Fibroblast of upper back skin (primary cell): Measurements from ENCODE around the gene CNEP1R1.

ENCODE experiments used
- DNase-seq: peaks from one replicate; pipeline ENCODE4 v3.0.0-alpha.2; 2013

The CNEP1R1 gene, protein sequence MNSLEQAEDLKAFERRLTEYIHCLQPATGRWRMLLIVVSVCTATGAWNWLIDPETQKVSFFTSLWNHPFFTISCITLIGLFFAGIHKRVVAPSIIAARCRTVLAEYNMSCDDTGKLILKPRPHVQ

DNA sequence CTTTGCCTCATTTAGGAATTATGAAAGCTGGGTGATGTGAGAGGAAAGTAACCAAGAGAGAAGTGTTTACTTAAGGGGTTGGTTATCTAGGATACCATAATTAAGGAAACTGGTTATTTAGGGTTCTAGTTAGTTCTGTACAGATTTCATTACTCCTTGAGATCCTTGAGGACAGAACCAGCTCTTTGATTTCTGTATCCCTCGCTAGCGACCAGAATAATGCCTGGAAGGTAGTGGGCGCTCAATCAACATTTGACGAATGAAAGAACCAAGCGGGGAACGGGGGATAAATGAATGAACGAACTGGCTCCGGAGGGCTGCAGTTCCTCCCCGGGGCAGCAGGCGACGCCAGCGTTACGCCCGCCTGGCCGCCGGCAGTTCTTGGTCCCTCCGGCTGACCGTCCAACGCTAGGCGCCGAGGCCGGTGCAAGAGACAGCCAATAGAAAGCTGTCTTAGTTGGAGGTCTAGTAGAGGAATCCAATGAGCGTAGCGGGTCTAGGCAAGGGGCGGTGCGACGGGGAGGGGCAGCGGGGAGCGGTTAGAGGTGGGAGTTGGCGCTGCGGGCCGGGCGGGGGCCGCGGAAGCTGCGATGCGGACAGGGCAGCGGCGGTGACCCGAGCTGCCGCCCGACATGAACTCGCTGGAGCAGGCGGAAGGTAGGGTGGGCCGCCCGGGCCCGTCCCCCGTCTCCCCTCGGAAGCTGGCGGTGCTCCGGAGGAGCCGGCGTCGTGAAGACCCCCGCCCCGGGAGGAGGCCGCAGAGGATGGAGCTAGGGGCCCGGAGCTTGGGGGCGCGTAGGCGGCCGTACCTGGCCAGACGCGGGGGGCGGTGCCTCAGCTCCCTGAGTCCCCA is at the start of gene CNEP1R1:
Gene CNEP1R1 (plus strand): TSS at position 542 of the 853 bp plus-strand sequence. CDS start 91 bp downstream, at position 633.
- DNase-seq: peak; percentile 97

DNA sequence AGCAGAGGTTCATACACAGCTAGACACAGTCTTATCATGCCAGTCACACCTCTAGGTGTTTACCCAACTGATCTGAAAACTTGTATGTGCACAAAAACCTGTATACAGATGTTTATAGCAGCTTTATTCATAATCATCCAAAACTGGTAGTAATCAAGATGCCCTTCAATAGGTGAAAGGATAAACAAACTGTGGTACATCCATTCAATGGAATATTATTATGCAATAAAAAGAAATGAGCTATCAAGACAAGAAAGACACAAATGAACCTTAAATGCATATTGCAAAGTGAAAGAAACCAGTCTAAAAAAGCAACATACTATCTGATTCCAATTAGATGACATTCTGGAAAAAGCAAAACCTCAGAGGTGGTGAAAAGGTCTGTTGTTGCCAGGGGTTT is 47.6 kb upstream of the CNEP1R1 start:
- no peak for DNase-seq

DNA sequence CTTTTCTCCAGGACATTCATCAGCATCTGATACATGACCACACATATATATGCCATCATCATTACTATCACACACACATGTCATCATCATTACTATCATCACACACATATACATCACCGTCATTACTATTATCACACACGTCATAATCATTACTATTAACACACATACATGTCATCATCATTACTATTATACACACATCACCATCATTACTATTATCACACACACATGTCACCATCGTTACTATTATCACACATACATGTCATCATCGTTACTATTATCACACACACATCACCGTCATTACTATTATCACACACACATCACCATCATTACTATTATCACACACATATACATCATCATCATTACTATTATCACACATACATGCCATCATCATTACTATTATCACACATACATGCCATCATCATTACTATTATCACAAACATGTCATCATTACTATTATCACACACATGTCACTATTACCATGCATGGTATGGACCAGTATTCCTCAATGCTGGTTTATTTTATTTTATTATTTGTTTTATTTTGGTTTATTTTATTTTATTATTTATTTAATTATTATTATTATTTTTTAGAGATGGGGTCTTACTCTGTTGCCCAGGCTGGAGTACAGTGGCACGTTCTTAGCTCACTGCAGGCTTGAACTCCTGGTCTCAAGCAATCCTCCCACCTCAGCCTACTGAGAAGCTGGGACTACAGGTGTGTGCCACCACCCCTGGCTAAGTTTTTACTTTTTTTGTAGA is 46.3 kb upstream of the CNEP1R1 start:
- DNase-seq: no peak

DNA sequence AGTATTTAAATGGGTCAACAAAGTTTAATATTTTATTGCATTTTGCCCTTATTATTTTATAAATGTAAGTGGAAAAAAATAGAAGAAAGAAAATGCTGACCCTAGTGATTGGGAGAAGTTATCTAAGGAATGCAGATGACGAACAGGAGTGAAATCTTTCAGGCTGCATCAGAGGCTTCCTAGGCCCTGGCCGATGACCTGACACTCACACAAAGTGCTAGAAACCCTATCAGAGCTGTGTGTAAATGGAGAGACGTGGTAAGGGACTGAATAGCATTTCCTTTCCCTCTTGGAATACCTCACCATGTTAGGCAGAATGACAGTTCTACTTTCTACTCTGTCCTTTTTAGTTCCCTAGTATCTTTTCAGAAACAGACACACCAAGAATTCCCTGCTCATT is 44.9 kb upstream of the CNEP1R1 start:
- no peak for DNase-seq

DNA sequence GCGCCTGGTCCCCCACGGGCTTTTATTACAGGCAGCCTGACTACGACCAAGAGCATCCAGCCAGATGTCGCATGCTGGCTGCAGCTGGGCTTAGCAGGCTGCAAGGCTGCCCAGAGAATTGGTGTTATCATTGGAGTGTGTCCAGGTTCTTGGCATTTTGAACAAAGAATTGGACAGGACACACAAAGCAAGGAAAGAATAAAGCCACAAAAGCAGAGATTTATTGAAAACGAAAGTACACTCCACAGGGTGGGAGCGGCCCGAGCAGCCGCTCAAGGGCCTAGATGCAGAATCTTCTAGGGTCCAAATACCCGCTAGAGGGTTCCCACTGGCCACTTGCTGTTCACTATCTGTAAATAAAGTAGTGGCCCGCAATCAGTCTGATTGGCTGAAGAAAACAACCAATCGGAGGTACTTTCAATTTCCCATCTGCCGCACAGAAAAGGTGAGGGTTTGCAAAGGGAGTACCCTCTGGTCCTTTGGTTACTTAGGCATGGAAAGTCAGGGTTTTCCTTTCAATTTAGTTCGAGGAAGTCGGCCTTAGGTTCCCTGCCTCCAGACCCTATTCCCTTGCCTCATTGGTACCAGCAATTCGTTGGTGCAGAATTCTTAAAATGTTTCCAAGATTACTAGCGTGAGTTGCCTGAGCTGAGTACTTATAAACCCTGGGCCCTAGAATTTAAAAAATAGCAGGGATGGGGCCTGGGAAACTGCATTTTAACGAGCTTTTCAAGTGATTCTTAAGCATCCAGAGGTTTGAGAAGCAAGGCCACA is 38.5 kb upstream of the CNEP1R1 start:
- peak; percentile 7 for DNase-seq

DNA sequence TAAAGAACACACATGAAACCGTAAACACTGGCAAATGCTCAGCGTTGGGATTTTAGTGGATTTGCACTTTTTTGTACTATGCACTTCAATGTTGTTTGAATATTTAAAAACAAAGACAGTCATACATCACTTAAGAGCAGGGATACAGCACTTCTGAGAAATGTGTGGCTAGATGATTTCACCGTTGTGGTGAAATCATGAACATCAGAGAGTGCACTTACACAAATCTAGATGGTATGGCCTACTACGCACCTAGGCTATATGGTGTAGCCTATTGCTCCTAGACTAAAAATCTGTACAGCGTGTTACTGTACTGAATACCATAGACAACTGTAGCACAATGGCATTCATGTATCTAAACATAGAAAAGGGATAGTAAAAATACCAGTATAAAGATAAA is 37.6 kb upstream of the CNEP1R1 start:
- DNase-seq: no peak

DNA sequence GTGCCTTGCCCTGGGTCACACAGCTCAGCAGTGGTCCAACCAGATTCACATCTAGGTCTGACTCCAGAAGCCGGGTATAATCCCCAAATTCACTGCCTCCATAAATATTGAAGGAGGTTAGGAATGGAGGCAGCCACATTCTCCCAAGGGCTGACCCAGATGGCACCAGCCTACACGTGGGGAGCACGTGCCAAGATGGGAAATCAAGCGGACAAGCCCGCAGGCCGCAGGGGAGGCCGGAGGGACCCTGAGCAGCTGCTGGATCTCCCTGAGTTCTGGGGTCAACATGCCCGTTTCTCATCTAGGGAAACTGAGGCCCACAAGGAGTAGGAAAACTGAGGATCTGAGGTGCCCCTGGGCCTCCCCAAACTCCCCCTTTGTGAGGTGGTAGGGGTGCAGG is 32.2 kb upstream of the CNEP1R1 start:
- no peak for DNase-seq

DNA sequence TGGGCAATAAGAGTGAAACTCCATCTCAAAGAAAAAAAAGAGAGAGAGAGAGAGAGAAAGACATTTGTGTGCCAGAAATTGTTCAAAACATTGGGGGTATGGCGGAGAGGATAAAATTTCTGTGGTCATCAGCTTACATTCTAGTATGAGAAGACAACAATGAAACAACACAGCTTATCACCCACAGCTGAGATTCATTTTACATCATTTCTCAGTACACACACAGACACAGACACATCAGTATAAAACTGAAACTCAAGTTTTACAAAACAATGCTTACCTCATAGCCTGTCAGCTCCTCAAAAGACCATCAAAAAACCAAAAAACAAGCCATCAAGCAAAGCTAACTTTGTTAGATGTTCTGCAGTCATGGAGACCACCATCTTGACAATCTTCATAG is 31.4 kb upstream of the CNEP1R1 start:
- DNase-seq: no peak

DNA sequence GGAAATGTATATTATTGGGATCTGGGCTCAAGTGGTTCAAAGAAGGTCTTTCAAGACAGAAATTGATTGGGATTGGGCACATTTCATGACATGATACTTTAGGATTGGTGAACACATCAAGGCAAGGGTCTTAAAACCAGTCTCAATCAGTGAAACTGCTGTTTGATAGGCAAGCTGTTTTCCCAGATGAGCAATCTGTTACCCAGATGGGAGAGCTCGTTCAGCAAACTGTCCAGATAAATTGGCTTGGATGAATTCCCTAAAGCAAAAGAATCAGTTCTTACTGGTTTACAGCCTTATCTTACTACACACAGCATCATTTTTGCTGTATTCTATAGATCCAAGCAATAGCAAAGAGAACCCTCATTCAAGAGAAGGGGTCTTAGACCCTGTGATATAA is 31.0 kb upstream of the CNEP1R1 start:
- no peak for DNase-seq

DNA sequence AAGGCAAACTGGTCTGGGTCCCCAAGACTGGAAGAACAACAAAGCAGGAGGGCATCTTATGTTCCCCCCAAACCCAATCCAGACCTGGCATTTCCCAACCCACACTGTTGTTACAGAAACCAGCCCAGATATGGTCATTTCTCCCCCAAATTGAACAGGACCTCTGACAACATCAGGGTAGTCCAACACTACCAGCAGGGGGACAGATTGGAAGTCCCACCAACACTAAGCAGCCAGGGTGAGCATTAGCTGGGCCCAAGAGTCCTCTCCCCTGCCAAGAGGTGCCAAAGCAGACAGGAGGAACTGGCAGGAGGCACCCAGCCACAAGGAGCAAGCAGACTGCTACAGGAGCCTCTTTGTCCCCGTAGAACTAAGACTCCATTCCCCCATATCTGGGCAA is 29.3 kb upstream of the CNEP1R1 start:
- DNase-seq: no peak

DNA sequence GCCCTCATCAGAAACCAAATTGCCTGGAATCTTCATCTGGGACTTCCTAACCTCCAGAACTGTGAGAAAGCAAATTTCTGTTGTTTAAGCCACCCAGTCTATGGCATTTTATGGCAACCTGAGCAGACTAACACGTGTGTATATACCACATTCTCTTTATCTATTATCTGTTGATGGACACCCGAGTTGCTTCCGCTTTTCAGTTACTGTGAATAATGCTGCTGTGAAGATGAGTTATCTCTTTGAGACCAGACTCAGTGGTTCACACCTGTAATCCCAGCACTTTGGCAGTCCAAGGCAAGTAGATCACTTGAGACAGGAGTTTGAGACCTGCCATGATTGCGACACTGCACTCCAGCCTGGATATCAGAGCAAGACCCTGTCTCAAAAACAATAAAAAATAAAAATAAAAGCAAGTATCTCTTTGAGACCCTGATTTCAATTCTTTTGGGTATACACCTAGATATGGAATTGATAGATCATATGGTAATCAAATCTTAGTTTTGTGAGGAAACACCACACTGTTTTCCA is 27.2 kb upstream of the CNEP1R1 start:
- no peak for DNase-seq

DNA sequence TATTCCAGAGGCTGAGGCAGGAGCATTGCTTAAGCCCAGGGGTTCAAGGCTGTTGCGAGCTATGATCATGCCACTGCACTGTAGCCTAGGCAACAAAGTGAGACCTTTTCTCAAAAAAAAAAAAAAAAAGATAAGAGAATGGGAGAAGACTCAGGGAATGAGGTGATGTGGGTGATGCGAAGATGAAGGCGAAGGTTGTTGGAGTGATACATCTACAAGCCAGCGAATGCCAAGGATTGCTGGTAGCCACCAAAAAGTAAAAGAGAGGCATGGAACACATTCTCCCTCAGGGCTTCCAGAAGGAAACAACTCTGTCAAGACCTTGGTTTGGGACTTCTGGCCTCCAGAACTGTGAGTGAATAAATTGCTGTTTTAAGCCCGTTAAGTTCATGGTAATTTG is 26.0 kb upstream of the CNEP1R1 start:
- no peak for DNase-seq

DNA sequence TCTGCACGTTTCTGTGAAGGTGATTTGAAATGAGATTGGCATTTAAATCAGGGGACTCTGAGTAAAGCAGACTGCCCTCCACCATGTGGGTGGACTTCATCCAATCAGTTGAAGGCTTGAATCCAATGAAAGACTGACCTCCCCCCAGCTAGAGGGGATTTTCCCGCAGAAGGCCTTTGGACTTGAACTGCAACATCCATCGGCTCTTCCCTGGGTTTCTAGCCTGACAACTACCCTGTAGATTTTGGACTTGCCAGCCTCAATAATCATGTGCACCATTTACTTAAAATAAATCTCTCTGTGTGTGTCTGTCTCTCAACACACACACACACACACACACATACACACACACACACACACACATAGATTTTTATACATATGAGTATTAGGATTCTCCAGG is 23.9 kb upstream of the CNEP1R1 start:
- DNase-seq: no peak

DNA sequence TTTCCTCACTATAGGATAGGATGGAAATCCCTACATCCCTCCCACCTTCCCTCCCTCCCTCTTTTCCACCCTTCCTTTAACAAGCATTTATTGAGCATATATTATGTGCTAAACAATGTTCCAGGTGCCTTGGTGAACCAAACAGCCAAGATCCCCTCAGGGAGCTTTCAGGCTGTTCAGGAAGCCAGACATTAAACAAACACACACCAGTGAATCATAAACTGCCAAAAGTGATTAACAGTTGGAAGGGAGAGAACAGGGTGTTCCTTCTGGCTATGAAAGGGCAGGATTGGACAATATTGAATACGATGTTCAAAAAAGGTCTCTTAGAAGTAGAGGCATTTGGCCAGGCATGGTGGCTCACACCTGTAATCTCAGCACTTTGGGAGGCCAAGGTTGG is 22.8 kb upstream of the CNEP1R1 start:
- no peak for DNase-seq

DNA sequence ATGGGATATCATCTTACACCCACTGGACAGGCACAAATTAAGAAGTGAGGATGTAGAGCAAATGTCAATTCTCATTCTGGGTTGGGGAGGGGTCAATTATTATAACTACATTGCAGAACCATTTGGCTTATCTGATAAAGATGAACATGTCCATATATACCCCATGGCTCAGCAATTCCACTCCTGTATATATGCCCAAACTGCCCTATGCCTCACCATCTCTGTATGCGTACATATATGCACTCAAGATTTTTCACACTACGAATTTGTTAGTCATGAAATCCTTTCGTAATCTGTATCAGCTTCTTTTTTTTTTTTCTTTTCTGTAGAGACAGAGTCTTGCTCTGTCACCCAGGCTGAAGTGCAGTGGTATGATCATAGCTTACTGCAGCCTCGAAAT is 20.8 kb upstream of the CNEP1R1 start:
- no peak for DNase-seq

DNA sequence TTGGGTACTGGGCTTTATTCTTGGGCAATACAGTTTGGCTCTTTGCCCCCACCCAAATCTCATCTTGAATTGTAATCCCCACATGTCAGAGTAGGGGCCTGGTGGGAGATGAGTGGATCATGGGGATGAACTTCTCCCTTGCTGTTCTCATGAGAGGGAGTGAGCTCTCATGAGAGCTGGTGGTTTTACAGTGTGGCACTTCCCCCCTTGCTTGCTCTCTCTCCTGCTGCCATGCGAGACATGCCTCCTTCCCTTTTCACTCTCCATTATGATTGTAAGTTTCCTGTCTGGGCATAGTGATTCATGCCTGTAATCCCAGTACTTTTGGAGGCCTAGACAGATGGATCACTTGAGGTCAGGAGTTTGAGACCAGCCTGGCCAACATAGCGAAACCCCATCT is 18.1 kb upstream of the CNEP1R1 start:
- no peak for DNase-seq

DNA sequence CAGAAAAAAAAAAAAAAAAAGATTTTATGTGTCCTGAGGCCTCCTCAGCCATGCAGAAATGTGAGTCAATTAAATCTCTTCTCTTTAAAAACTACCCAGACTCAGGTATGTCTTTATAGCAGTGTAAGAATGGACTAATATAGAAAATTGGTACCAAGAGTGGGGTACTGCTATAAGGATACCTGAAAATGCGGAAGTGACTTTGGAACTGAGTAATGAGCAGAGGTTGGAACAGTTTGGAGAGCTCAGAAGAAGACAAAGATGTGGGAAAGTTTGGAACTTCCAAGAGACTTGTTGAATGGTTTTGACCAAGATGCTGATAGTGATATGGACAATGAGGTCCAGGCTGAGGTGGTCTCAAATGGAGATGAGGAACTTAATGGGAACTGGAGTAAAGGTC is 17.3 kb upstream of the CNEP1R1 start:
- DNase-seq: no peak

DNA sequence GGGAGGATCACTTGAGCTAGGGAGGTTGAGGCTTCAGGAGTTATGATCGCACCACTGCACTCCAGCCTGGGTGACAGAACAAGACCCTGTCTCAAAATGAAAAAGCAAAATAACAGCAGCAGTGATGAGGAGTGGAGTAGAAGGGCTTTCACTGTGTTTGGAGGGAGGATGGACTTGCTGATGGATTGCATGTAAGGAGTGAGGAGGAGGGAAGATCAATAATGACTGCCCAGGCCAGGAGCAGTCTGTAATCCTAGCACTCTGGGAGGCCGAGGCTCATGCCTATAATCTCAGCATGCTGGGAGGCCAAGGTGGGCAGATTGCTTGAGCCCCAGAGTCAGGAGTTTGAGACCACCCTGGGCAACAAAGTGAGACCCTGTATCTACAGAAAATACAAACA is 14.8 kb upstream of the CNEP1R1 start:
- no peak for DNase-seq

DNA sequence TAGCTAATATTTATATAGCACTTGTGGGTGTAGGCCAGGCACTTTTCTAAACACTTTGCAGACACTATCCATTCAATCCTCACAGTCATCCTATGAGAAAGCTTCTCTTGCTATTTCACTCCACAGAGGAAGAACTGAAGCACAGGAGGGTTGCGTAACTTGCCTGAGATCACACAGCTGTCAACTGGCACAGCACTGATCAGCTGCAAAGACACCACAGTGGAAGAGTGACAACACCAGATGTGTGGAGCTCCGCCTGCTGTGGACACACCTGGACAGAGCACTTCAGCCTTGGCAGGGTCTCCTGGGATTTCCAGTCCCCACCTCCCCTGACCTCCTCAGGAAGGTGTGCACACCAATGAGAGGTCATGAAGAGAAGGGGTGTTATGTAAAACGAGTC is 13.3 kb upstream of the CNEP1R1 start:
- DNase-seq: no peak

DNA sequence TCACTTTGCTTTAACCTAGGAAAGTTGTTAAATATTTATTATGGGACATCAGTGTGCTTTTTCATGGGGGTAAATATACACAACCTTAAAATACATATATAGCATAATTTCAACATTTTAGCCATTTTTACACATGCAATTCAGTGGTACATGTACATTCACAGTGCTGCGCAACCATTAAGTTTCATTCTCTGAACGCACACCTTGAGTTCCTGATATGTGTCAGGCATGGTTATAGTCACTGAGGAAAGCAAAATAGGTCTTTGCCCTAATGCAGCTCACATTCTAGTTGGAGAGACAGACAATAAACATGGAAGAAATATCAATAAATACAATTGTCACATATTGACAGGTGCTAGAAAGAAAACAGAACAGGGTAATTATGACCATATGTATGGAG is 12.8 kb upstream of the CNEP1R1 start:
- DNase-seq: no peak

DNA sequence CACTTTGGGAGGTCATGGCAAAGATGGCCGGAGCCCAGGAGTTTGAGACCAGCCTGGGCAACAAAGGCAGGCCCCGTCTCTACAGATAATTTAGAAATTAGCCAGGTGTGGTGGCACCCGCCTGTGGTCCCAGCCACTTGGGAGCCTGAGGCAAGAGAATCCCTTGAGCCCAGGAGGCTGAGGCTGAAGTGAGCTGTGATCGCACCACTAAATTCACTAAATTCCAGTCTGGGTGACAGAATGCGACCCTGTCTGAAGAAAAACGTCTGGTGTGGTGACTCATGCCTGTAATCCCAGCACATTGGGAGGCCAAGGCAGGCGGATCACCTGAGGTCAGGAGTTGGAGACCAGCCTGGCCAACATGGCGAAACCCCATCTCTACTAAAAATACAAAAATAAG is 10.8 kb upstream of the CNEP1R1 start:
- DNase-seq: peak; percentile 7

DNA sequence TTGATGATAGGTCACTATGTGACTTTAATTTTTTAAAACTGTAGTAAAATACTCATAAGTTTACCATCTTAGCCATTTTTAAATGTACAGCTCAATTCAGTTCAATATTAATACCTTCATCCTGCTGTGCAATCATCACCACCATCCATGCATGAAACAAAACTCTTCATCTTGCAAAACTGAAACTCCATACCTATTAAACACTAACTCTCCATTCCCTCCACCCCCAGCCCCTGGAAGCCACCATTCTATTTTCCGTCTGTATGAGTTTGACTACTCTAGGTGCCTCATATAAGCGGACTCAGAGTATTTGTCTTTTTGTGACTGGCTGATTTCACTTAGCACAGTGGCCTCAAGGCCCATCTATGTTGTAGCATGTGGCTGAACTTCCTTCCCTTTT is 9.4 kb upstream of the CNEP1R1 start:
- DNase-seq: no peak

DNA sequence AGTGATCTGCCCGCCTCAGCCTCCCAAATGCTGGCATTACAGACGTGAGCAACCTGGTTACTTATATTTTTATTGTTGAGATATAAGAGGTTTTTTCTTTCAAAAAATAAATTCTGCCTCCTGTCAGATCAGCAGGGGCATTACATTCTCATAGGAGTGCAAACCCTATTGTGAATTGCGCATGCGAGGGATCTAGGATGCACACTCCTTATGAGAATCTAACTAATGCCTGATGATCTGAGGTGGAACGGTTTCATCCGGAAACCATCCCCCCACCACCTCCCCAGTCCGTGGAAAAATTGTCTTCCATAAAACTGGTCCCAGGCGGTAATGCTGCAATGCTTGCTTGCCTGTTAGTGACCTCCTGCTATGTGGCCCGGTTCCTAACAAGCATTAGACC is 7.5 kb upstream of the CNEP1R1 start:
- DNase-seq: no peak
